Lung (tissue), 12 donors: ENCODE measurements around the gene TRMT5. TPM values are rescaled to one million over a fixed set of nuclear protein-coding genes. Genes with fewer than 3 reads are reported as not detected.

Experiments
- ATAC-seq: fragments of 200-7000 bp; cut with Tn5 transposase; one replicate; pipeline ENCODE4 v1.9.1; 2020; ENCODE audit warnings: moderate number of reproducible peaks; ENCODE audit not compliant: insufficient read depth, low FRiP score
- DNase-seq, 3 donors: peaks; one replicate each; pipeline ENCODE4 v3.0.0-alpha.2; 2013 to 2017
- H3K27ac ChIP-seq, 2 donors: one replicate each; pipeline ENCODE4 v1.5.1; 2013; ENCODE audit warnings: mild to moderate bottlenecking in 2 of 2, moderate library complexity in 2 of 2, control low read depth in 1 of 2, inconsistent platforms in 1 of 2, low read depth in 1 of 2, low read length in 1 of 2
- H3K27me3 ChIP-seq, 3 donors: one replicate each; pipeline ENCODE4 v1.5.1; 2013; ENCODE audit warnings: low read length in 2 of 3; ENCODE audit not compliant: control insufficient read depth in 3 of 3, insufficient read depth in 3 of 3
- H3K36me3 ChIP-seq, 4 donors: one replicate each; pipeline ENCODE4 v1.5.1; 2013; ENCODE audit warnings: low read length in 4 of 4, mild to moderate bottlenecking in 1 of 4, moderate library complexity in 1 of 4; ENCODE audit not compliant: control insufficient read depth in 4 of 4, insufficient read depth in 4 of 4
- H3K4me1 ChIP-seq, 5 donors: one replicate each; pipeline ENCODE4 v1.5.1; 2013; ENCODE audit warnings: low read length in 5 of 5, mild to moderate bottlenecking in 2 of 5, moderate library complexity in 1 of 5; ENCODE audit not compliant: control insufficient read depth in 5 of 5, insufficient read depth in 5 of 5
- H3K4me3 ChIP-seq: one replicate; pipeline ENCODE4 v1.5.1; 2013; ENCODE audit warnings: mild to moderate bottlenecking, control low read depth, moderate library complexity
- H3K9ac ChIP-seq, 2 donors: one replicate each; pipeline ENCODE4 v1.5.1; 2013; ENCODE audit warnings: low read length in 2 of 2, control low read depth in 1 of 2; ENCODE audit not compliant: insufficient read depth in 1 of 2
- H3K9me3 ChIP-seq, 4 donors: one replicate each; pipeline ENCODE4 v1.5.1; 2013; ENCODE audit warnings: low read length in 3 of 4, mild to moderate bottlenecking in 1 of 4, moderate library complexity in 1 of 4; ENCODE audit not compliant: control insufficient read depth in 4 of 4, insufficient read depth in 3 of 4
- CTCF ChIP-seq: IDR thresholded peaks from 2 replicates; pipeline ENCODE4 v1.5.1; 2012; ENCODE audit warnings: mild to moderate bottlenecking; ENCODE audit errors: control extremely low read depth, extremely low read depth
- WGBS, 2 donors: extraction: QIAGEN DNeasy Blood & Tissue Kit; methylation state at CpG; one replicate each; pipeline ENCODE4 v1.1.7; 2013; 5-methylcytosine and 5-hydroxymethylcytosine counted together
- polyA plus RNA-seq, 2 donors: library from polyadenylated mRNA; stranded (reverse); fragments of 200-250 nt; gene quantifications; one replicate each; pipeline ENCODE4 v1.2.1, GENCODE V29; 2013
- total RNA-seq, 2 donors: library from RNA; depleted of rRNA in 1 of 2; stranded (reverse); fragments of >200 nt in 1 of 2; gene quantifications; one replicate each; pipeline ENCODE4 v1.2.1, GENCODE V29; 2014 to 2021
- donor health status: control.
- donor health status: control.
- donor health status: Bipolar disorder and iron deficiency.
- donor health status: healthy.
- donor health status: DM: yes; HTN: yes; CAD: no.

Gene TRMT5
- total and polyA plus RNA-seq, 4 donors = 3.4 to 14.7 (median 7.9) TPM

GRCh38 chr14:61019537-61019936 lies 38.7 kb upstream of the TRMT5 start:
- no peak for TF ChIP-seq CTCF
- no peak for ATAC-seq
- H3K4me1 ChIP-seq = no peaks in the 10 kb centered on the region
- no peaks in the 10 kb centered on the region for H3K36me3 ChIP-seq
- no peak for DNase-seq
- H3K27ac ChIP-seq = no peak overlapping the region
- peaks cover 0 to 1% (median 0%) of the 10 kb centered on the region in 4 donors for H3K9me3 ChIP-seq
- H3K27me3 ChIP-seq = no peaks in the 10 kb centered on the region
- H3K4me3 ChIP-seq = no peak overlapping the region
- 72 to 73% methylated on average over 1 of the region's 1 CpG for WGBS, 2 donors
- H3K9ac ChIP-seq = no peak overlapping the region

GRCh38 chr14:61003571-61003970 lies 22.7 kb upstream of the TRMT5 start:
- WGBS, 2 donors = 93 to 100% methylated on average over 1 of the region's 1 CpG
- Histone ChIP-seq H3K9ac (no peak overlapping the region), H3K4me3 (no peak overlapping the region), H3K4me1 (no peaks in the 10 kb centered on the region), H3K36me3 (peaks cover 0 to 2% (median under 1%) of the 10 kb centered on the region in 4 donors), H3K9me3 (peaks cover 0 to under 1% (median 0%) of the 10 kb centered on the region in 4 donors), H3K27ac (no peak overlapping the region), H3K27me3 (no peaks in the 10 kb centered on the region)
- no peak for TF ChIP-seq CTCF
- DNase-seq (no peak), ATAC-seq (no peak)

GRCh38 chr14:60999536-60999935 lies 18.7 kb upstream of the TRMT5 start:
- H3K4me1 ChIP-seq = no peaks in the 10 kb centered on the region
- WGBS, 2 donors = 98 to 99% methylated on average over 2 of the region's 2 CpGs
- no peak overlapping the region for H3K27ac ChIP-seq
- DNase-seq (no peak), ATAC-seq (no peak)
- no peak overlapping the region for H3K4me3 ChIP-seq
- no peak for TF ChIP-seq CTCF
- H3K36me3 ChIP-seq = peaks cover 0 to 9% (median 2%) of the 10 kb centered on the region in 4 donors
- no peak overlapping the region for H3K9ac ChIP-seq
- peaks cover 0 to 6% (median 2%) of the 10 kb centered on the region in 4 donors for H3K9me3 ChIP-seq
- no peaks in the 10 kb centered on the region for H3K27me3 ChIP-seq

- H3K27me3 ChIP-seq = no peaks in the 10 kb centered on the region
- H3K4me3 ChIP-seq = no peak overlapping the region
- no peak overlapping the region for H3K9ac ChIP-seq
- TF ChIP-seq CTCF = no peak
- ATAC-seq = no peak
- H3K4me1 ChIP-seq = no peaks in the 10 kb centered on the region
- peaks cover 0 to 9% (median 2%) of the 10 kb centered on the region in 4 donors for H3K36me3 ChIP-seq
- no peak for DNase-seq
- H3K27ac ChIP-seq = no peak overlapping the region
- H3K9me3 ChIP-seq = peaks cover 0 to 6% (median 2%) of the 10 kb centered on the region in 4 donors
- 95 to 97% methylated on average over 9 of the region's 9 CpGs for WGBS, 2 donors
Measured at GRCh38 chr14:60998617-60999016, 17.7 kb upstream of the TRMT5 start.
